Activated CD4-positive, alpha-beta T cell treated with anti-CD3 and anti-CD28 coated beads, Interleukin-2, amount 10 ng/mL, durations not matched to agents 7 days and 5 days (primary cell): Measurements from ENCODE around the gene KLK5. TPM values are rescaled to one million over a fixed set of nuclear protein-coding genes. Genes with fewer than 3 reads are reported as not detected.
"Not testable (repeated sequence)": the region's sequence is repeated elsewhere in the genome, so short reads cannot be mapped to it uniquely, and the experiment has no call there.

ENCODE experiments used
- CTCF ChIA-PET: fragments of 350-600 bp; sonication (Branson Sonifier 250); formaldehyde crosslinking; loops from one replicate; lab custom pipeline; 2021; ENCODE audit warnings: antibody characterized with exemption; lab: Charles Lee
- POLR2A ChIA-PET: fragments of 350-600 bp; sonication (Branson Sonifier 250); formaldehyde crosslinking; loops from one replicate; lab custom pipeline; 2021; ENCODE audit warnings: antibody characterized with exemption; lab: Charles Lee
- DNase-seq: peaks from one replicate; pipeline ENCODE4 v3.0.0-alpha.2; 2020
- H3K27ac Mint-ChIP-seq: one replicate; pipeline ENCODE4 v1.8.0; 2021; ENCODE audit warnings: mild to moderate bottlenecking, moderate library complexity, mixed read lengths
- H3K27me3 Mint-ChIP-seq: one replicate; pipeline ENCODE4 v1.8.0; 2021; ENCODE audit warnings: mixed read lengths
- H3K36me3 Mint-ChIP-seq: one replicate; pipeline ENCODE4 v1.8.0; 2021; ENCODE audit warnings: low read depth, mixed read lengths
- H3K4me1 Mint-ChIP-seq: one replicate; pipeline ENCODE4 v1.8.0; 2021; ENCODE audit warnings: mixed read lengths
- H3K4me3 Mint-ChIP-seq: one replicate; pipeline ENCODE4 v1.8.0; 2021; ENCODE audit warnings: mild to moderate bottlenecking, moderate library complexity, mixed read lengths
- H3K9me3 Mint-ChIP-seq: one replicate; pipeline ENCODE4 v1.8.0; 2021; ENCODE audit warnings: mixed read lengths
- total RNA-seq, 2 experiments: library from RNA; stranded (reverse); gene quantifications; one replicate each; pipeline ENCODE4 v1.2.3, GENCODE V29; 2021

KLK5 gene
- total RNA-seq, 2 experiments from 2014 or later: not detected

DNA sequence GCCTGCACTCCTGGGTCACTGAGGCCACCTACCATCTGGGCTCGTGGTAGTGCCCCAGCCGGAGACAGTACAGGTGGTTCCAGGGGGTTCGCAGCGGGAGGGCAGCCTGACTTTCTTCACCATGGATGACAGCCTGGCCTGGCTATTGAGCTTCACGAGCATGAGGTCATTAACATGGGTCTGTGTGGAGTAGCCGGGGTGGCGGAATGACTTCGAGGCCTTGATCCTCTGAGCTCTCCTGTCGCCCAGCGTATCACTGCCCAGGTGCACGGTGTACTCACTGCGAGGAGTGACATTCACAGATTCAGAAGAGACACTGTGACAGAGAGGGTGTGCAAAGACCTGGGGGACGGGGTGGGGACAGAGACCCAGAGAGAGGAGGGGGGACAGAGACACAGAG, 27.4 kb upstream of the KLK5 start:
- Mint-ChIP-seq H3K27ac (no peak overlapping the region), H3K27me3 (peaks cover 20% of the 10 kb centered on the region), H3K4me1 (no peaks in the 10 kb centered on the region), H3K4me3 (no peak overlapping the region), H3K36me3 (no peaks in the 10 kb centered on the region), H3K9me3 (no peaks in the 10 kb centered on the region)
- POLR2A ChIA-PET: no interaction called here
- DNase-seq: no peak
- CTCF ChIA-PET: no interaction called here

GRCh38 chr19:50979758-50980157, 26.9 kb upstream of the KLK5 start:
- H3K27ac Mint-ChIP-seq: no peak overlapping the region
- peaks cover 16% of the 10 kb centered on the region for H3K27me3 Mint-ChIP-seq
- ChIA-PET POLR2A (no interaction called here), CTCF (no interaction called here)
- H3K4me3 Mint-ChIP-seq: no peak overlapping the region
- no peak for DNase-seq
- H3K36me3 Mint-ChIP-seq: no peaks in the 10 kb centered on the region
- no peaks in the 10 kb centered on the region for H3K9me3 Mint-ChIP-seq
- no peaks in the 10 kb centered on the region for H3K4me1 Mint-ChIP-seq

GRCh38 chr19:50978772-50979390, 26.0 kb upstream of the KLK5 start:
- Mint-ChIP-seq H3K36me3 (no peaks in the 10 kb centered on the region), H3K4me1 (no peaks in the 10 kb centered on the region), H3K27me3 (peaks cover 10% of the 10 kb centered on the region), H3K9me3 (no peaks in the 10 kb centered on the region), H3K4me3 (no peak overlapping the region), H3K27ac (no peak overlapping the region)
- POLR2A ChIA-PET: no interaction called here
- DNase-seq: no peak
- CTCF ChIA-PET: no interaction called here

DNA sequence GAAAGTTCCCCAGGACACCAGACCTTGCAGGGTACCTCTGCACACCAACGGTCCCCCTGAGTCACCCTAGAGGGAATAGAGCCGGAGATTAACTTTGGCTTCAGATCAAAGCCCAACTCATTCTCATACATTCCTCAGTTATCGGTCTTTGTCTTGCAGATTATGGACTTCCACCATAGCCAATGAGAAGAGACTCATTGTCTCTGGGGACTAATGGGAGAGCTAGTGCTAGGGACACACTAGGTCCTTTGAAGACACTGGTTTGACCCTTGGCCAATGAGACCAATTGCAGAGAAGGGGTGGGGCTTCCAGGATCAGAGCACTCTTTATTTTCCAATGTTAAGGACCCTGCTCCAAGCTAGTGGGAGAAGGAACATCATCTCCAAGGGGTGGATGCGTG, 24.8 kb upstream of the KLK5 start:
- ChIA-PET CTCF (no interaction called here), POLR2A (no interaction called here)
- Mint-ChIP-seq H3K4me1 (no peaks in the 10 kb centered on the region), H3K9me3 (no peaks in the 10 kb centered on the region), H3K4me3 (no peak overlapping the region), H3K27ac (no peak overlapping the region), H3K36me3 (no peaks in the 10 kb centered on the region), H3K27me3 (peaks cover 6% of the 10 kb centered on the region)
- no peak for DNase-seq

GRCh38 chr19:50975766-50976165, 22.9 kb upstream of the KLK5 start:
- peaks cover 6% of the 10 kb centered on the region for H3K27me3 Mint-ChIP-seq
- CTCF ChIA-PET: no interaction called here
- no peak for DNase-seq
- no peak overlapping the region for H3K27ac Mint-ChIP-seq
- H3K36me3 Mint-ChIP-seq: no peaks in the 10 kb centered on the region
- POLR2A ChIA-PET: no interaction called here
- no peaks in the 10 kb centered on the region for H3K9me3 Mint-ChIP-seq
- H3K4me1 Mint-ChIP-seq: no peaks in the 10 kb centered on the region
- no peak overlapping the region for H3K4me3 Mint-ChIP-seq

DNA sequence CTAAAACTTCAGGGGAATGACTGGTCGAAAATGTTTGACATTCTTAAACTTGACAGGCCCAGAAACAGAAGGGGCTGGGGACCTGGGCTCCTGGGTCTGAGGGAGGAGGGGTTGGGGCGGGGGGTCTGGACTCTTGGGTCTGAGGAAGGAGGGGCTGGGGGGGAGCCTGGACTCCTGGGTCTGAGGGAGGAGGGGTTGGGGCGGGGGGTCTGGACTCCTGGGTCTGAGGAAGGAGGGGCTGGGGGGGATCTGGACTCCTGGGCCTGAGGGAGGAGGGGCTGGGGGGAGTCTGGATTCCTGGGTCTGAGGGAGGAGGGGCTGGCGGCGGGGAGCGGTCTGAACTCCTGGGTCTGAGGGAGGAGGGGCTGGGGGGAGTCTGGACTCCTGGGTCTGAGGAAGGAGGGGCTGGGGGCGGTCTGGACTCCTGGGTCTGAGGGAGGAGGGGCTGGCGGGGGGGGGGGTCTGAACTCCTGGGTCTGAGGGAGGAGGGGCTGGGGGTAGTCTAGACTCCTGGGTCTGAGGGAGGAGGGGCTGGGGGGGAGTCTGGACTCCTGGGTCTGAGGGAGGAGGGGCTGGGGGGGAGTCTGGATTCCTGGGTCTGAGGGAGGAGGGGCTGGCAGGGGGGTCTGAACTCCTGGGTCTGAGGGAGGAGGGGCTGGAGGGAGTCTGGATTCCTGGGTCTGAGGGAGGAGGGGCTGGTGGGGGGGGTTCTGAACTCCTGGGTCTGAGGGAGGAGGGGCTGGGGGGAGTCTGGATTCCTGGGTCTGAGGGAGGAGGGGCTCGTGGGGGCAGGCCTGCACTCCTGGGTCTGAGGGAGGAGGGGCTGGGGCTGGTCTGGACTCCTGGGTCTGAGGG, 22.1 kb upstream of the KLK5 start:
- Mint-ChIP-seq H3K4me1 (no peaks in the 10 kb centered on the region), H3K27ac (no peak overlapping the region)
- POLR2A ChIA-PET: no interaction called here

GRCh38 chr19:50972795-50973376, 20.0 kb upstream of the KLK5 start:
- Mint-ChIP-seq H3K9me3 (no peaks in the 10 kb centered on the region), H3K27me3 (peaks cover 6% of the 10 kb centered on the region), H3K27ac (no peak overlapping the region), H3K4me1 (no peaks in the 10 kb centered on the region), H3K4me3 (no peak overlapping the region), H3K36me3 (no peaks in the 10 kb centered on the region)
- ChIA-PET CTCF (no interaction called here), POLR2A (no interaction called here)
- no peak for DNase-seq

More for the DNA sequence above, 22.1 kb upstream of the KLK5 start:
- CTCF ChIA-PET: no interaction called here
- no peak for DNase-seq
- Mint-ChIP-seq H3K4me3 (no peak overlapping the region), H3K27me3 (peaks cover 6% of the 10 kb centered on the region), H3K36me3 (no peaks in the 10 kb centered on the region), H3K9me3 (no peaks in the 10 kb centered on the region)

DNA sequence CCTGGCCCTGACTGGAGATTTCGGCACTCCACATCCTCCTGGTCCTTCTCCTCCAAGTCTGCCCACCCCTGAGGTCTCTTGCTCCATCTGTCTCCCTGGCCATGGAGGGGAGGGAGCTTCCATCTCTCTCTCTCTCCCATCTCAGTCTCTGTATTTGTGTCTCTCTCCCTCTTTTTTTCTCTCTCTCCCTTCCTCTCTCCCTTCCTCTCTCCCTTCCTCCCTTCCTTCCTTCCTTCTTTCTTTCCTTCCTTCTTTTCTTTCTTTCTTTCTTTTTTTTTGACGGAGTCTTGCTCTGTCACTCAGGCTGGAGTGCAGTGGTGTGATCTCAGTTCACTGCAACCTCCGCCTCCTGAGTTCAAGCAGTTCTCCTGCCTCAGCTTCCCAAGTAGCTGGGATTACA, 17.0 kb upstream of the KLK5 start:
- H3K36me3 Mint-ChIP-seq, H3K4me3 Mint-ChIP-seq, H3K27ac Mint-ChIP-seq, POLR2A ChIA-PET, H3K27me3 Mint-ChIP-seq, H3K9me3 Mint-ChIP-seq, H3K4me1 Mint-ChIP-seq, DNase-seq, CTCF ChIA-PET: not testable (repeated sequence)

- H3K4me1 Mint-ChIP-seq: no peaks in the 10 kb centered on the region
- no peak for DNase-seq
- H3K9me3 Mint-ChIP-seq: no peaks in the 10 kb centered on the region
- no peak within 1 kb of the TSS for H3K27ac Mint-ChIP-seq
- ChIA-PET CTCF (no interaction called here), POLR2A (no interaction called here)
- no peaks in the 10 kb centered on the region for H3K36me3 Mint-ChIP-seq
- H3K27me3 Mint-ChIP-seq: no peaks in the 10 kb centered on the region
- no peak within 1 kb of the TSS for H3K4me3 Mint-ChIP-seq
These were observed 16.5 kb upstream of the KLK5 start, which contains the start of gene KLK6 for GRCh38 chr19:50969413-50969760. Gene KLK6 (minus strand): TSS chr19:50969591. CDS start chr19:50968104, 1,487 bp downstream.

DNA sequence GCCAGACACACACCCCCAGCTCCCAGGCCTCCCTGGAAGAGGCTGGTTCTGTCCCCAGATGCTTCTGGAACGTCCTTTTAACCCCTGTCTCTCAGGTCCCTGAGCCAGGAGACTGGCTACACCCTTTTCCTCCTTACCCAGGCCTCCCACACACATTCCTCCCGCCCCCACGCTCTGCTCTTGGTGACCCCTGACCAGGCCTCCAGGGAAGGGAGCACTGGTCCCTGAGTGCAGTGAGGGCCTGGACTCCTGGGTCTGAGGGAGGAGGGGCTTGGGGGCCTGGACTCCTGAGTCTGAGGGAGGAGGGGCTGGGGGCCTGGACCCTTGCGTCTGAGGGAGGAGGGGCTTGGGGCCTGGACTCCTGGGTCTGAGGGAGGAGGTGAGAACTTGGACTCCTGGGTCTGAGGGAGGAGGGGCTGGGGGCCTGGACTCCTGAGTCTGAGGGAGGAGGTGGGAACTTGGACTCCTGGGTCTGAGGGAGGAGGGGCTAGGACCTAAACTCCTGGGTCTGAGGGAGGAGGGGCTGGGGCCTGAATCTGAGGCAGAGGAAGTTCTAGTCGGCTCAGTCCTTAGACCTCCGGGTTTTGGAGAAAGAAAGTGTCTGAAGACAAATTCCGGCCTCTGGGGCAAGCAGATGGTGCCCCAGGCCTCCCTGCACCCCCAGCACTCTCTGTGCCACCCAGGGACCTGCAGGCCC, 16.0 kb upstream of the KLK5 start:
- POLR2A ChIA-PET: no interaction called here
- no peaks in the 10 kb centered on the region for H3K36me3 Mint-ChIP-seq
- H3K27me3 Mint-ChIP-seq: no peaks in the 10 kb centered on the region

DNA sequence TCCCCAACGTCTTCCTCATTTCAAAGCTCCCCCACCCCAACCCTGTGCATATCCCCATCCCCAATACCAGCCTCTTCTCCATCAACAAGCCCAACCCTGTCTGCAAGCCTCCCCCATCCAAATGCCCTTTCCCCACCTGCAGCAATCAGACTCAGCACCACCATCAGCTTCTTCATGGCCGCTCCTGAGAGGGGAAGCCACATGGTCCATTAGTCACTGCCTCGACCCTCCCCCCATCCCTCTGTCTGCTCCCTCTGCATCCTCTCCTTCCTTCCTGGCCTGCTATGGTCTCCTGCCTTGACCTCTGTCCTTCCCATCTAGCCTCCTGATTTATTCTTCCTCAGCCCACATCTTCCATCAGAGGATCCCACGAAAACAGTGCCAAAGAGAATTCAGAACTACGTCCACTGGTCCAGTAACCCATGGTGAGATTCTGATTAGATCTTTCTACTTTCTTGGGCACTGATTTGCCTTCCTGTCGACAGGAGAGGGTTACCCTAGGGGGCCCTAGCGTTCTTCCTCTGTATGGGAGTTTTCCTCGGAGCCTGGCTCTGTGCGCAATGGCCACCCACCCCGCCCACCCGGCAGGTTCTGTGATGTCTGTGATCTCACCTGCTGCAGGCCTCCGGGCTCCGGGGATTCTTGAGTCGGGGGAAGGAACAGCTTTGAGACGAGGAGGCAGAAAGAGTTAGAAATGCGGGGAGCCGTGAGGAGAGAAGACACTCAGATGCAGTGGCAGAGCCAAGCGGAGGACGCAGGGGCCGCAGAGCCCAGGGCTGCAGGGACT, 15.3 kb upstream of the KLK5 start:
- H3K4me3 Mint-ChIP-seq: no peak overlapping the region
- ChIA-PET POLR2A (no interaction called here), CTCF (no interaction called here)
- DNase-seq: no peak
- no peaks in the 10 kb centered on the region for H3K4me1 Mint-ChIP-seq
- H3K9me3 Mint-ChIP-seq: no peaks in the 10 kb centered on the region
- no peaks in the 10 kb centered on the region for H3K27me3 Mint-ChIP-seq
- no peaks in the 10 kb centered on the region for H3K36me3 Mint-ChIP-seq
- H3K27ac Mint-ChIP-seq: no peak overlapping the region

More for the DNA sequence above, 16.0 kb upstream of the KLK5 start:
- Mint-ChIP-seq H3K27ac (no peak overlapping the region), H3K4me1 (no peaks in the 10 kb centered on the region), H3K9me3 (no peaks in the 10 kb centered on the region), H3K4me3 (no peak overlapping the region)
- DNase-seq: no peak
- CTCF ChIA-PET: no interaction called here

DNA sequence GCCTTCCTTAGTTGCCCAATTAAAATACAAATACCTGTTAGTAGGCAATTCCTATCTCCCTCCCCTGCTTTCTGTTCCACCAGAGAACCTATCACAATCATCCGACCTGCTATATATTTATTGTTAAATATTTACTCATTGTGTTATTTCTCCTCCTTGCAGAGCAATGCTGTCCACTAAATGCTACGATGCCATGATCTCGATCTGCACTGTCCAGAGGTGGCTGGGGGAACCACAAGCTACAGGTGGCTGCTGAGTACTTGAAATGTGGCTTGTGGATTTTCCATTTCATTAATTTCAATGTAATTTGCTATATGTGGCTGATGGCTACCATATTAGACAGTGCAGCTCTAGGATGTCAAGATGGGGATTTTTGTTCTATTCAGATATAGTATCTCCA, 11.4 kb upstream of the KLK5 start:
- Mint-ChIP-seq H3K27me3 (peaks cover 2% of the 10 kb centered on the region), H3K9me3 (peaks cover 14% of the 10 kb centered on the region), H3K36me3 (no peaks in the 10 kb centered on the region), H3K27ac (no peak overlapping the region), H3K4me3 (no peak overlapping the region), H3K4me1 (no peaks in the 10 kb centered on the region)
- POLR2A ChIA-PET: no interaction called here
- no peak for DNase-seq
- CTCF ChIA-PET: interaction anchor here (0.6 kb wide), 1 partner anchor 371 kb away, joined by 4 read pairs; no protein-coding TSS in a partner anchor
